Mesendoderm (in vitro differentiated cells): Measurements from ENCODE around the gene ATXN7L2.

Experiments
- DNase-seq: peaks from one replicate; pipeline ENCODE4 v3.0.0; 2013
- H2AK5ac ChIP-seq: 2 replicates; pipeline ENCODE4 v1.6.1; 2013; ENCODE audit warnings: low read length, inconsistent platforms
- H2BK120ac ChIP-seq: 2 replicates; pipeline ENCODE4 v1.6.1; 2013; ENCODE audit warnings: low read depth, mild to moderate bottlenecking, low read length, moderate library complexity, mixed read lengths
- H2BK15ac ChIP-seq: replicated peaks from 2 replicates; pipeline ENCODE4 v1.6.1; 2013; ENCODE audit warnings: low read depth, mild to moderate bottlenecking, moderate library complexity
- H2BK5ac ChIP-seq: 2 replicates; pipeline ENCODE4 v1.6.1; 2013; ENCODE audit warnings: low read length, inconsistent platforms
- H3K18ac ChIP-seq: 2 replicates; pipeline ENCODE4 v1.6.1; 2013; ENCODE audit warnings: mild to moderate bottlenecking, low read length, mixed read lengths
- H3K23ac ChIP-seq: one replicate; pipeline ENCODE4 v1.6.1; 2013; ENCODE audit warnings: low read length
- H3K27ac ChIP-seq: 2 replicates; pipeline ENCODE4 v1.5.1; 2013; ENCODE audit warnings: low read depth, mild to moderate bottlenecking, inconsistent platforms, low read length, moderate library complexity
- H3K27me3 ChIP-seq: 2 replicates; pipeline ENCODE4 v1.6.1; 2013; ENCODE audit warnings: low read length, control low read depth, mild to moderate bottlenecking, inconsistent platforms; ENCODE audit not compliant: insufficient read depth, poor library complexity
- H3K36me3 ChIP-seq: 2 replicates; pipeline ENCODE4 v1.6.1; 2013; ENCODE audit warnings: low read length, inconsistent platforms; ENCODE audit not compliant: control insufficient read depth, insufficient read depth
- H3K4ac ChIP-seq: one replicate; pipeline ENCODE4 v1.6.1; 2013; ENCODE audit warnings: low read depth, mild to moderate bottlenecking, low read length, moderate library complexity
- H3K4me1 ChIP-seq: 2 replicates; pipeline ENCODE4 v1.6.1; 2013; ENCODE audit warnings: low read depth, low read length, inconsistent platforms; ENCODE audit not compliant: control insufficient read depth
- H3K4me2 ChIP-seq: 2 replicates; pipeline ENCODE4 v1.6.1; 2013; ENCODE audit warnings: low read length
- H3K4me3 ChIP-seq: 2 replicates; pipeline ENCODE4 v1.5.1; 2013; ENCODE audit warnings: mild to moderate bottlenecking, low read length
- H3K56ac ChIP-seq: one replicate; pipeline ENCODE4 v1.6.1; 2013; ENCODE audit warnings: low read length
- H3K79me1 ChIP-seq: 2 replicates; pipeline ENCODE4 v1.6.1; 2013; ENCODE audit warnings: low read length, inconsistent platforms
- H3K79me2 ChIP-seq: 2 replicates; pipeline ENCODE4 v1.6.1; 2013; ENCODE audit warnings: mild to moderate bottlenecking, low read length; ENCODE audit not compliant: control insufficient read depth, insufficient read depth
- H3K9ac ChIP-seq: 2 replicates; pipeline ENCODE4 v1.6.1; 2013; ENCODE audit warnings: low read length, inconsistent platforms
- H4K5ac ChIP-seq: one replicate; pipeline ENCODE4 v1.6.1; 2013; ENCODE audit warnings: low read length
- H4K8ac ChIP-seq: one replicate; pipeline ENCODE4 v1.6.1; 2013; ENCODE audit warnings: low read depth, mild to moderate bottlenecking, control low read depth, low read length, moderate library complexity
- WGBS: extraction: QIAGEN DNeasy Blood & Tissue Kit; methylation state at CpG from one replicate; pipeline ENCODE4 v1.1.7; 2013; ENCODE audit warnings: low lambda C conversion rate, missing lambda C conversion rate; ENCODE audit not compliant: insufficient coverage; ENCODE audit errors: extremely low coverage; 5-methylcytosine and 5-hydroxymethylcytosine counted together

ATXN7L2 gene

DNA sequence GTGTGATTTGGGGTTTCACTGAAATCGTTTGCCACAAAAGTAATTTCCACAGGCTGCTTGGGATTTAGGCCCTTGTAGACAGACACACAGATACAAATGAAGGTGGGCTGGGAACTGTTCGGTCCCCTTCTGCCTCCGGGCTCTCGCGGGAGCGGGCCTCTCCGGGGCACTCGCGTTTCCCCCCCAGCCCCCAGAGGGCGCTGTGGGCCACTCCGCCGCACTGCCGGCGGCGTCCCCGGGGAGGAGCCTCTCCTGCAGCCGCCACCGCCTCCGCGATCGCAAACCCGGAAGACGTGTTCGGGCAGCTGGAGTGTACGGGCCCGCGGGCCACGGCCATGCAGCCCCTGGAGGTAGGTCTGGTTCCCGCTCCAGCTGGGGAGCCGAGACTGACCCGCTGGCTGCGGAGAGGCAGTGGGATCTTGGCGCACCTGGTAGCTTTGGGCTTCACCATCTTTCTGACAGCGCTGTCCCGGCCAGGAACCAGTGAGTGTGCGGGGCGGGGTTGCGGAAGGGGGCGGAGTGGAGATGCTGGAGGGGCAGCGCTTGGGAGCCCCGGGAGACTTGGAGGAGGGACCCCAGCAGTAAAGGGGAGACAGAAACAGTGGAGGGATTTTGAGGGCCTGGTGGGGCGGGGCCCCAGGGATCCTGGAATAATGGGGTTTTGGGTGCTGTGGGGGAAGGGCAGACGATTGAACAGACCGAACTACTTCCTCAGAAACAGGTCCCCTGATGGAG lies 10.3 kb downstream of the ATXN7L2 start, which contains the start of gene CYB561D1:
Gene CYB561D1 (plus strand): TSS at position 290 of the 735 bp plus-strand sequence. CDS start 46 bp downstream, at position 336.
- no peak within 1 kb of the TSS for H4K5ac ChIP-seq
- peak within 1 kb of the TSS; percentile 49 for H3K27ac ChIP-seq
- peaks cover 2% of the 10 kb centered on the region for H3K79me1 ChIP-seq
- H3K4me1 ChIP-seq = no peaks in the 10 kb centered on the region
- WGBS = no CpG with 5 or more reads among the region's 44 CpGs
- H3K36me3 ChIP-seq = no peaks in the 10 kb centered on the region
- H3K9ac ChIP-seq = peak within 1 kb of the TSS; percentile 90
- H3K27me3 ChIP-seq = no peaks in the 10 kb centered on the region
- DNase-seq = peak; percentile 90
- peak within 1 kb of the TSS; percentile 71 for H3K4me2 ChIP-seq
- no peak within 1 kb of the TSS for H2BK120ac ChIP-seq
- H3K23ac ChIP-seq = no peak within 1 kb of the TSS
- H2AK5ac ChIP-seq = no peak within 1 kb of the TSS
- H3K56ac ChIP-seq = peak within 1 kb of the TSS; percentile 97
- no peaks in the 10 kb centered on the region for H3K79me2 ChIP-seq
- no peak within 1 kb of the TSS for H3K18ac ChIP-seq
- H2BK15ac ChIP-seq = no peak within 1 kb of the TSS
- H2BK5ac ChIP-seq = no peak within 1 kb of the TSS
- H3K4ac ChIP-seq = no peak within 1 kb of the TSS
- peak within 1 kb of the TSS; percentile 97 for H3K4me3 ChIP-seq
- H4K8ac ChIP-seq = no peak within 1 kb of the TSS

- H3K79me2 ChIP-seq = no peaks in the 10 kb centered on the region
- no peak overlapping the region for H2AK5ac ChIP-seq
- H3K18ac ChIP-seq = no peak overlapping the region
- no peak overlapping the region for H3K27ac ChIP-seq
- H2BK5ac ChIP-seq = no peak overlapping the region
- no peak overlapping the region for H3K9ac ChIP-seq
- no peak overlapping the region for H3K56ac ChIP-seq
- no peaks in the 10 kb centered on the region for H3K4me1 ChIP-seq
- DNase-seq = no peak
- no peaks in the 10 kb centered on the region for H3K27me3 ChIP-seq
- no peak overlapping the region for H3K4me2 ChIP-seq
- no peak overlapping the region for H2BK120ac ChIP-seq
- no peak overlapping the region for H3K4me3 ChIP-seq
- H3K4ac ChIP-seq = no peak overlapping the region
- WGBS = no CpG with 5 or more reads among the region's 7 CpGs
- no peak overlapping the region for H2BK15ac ChIP-seq
- no peak overlapping the region for H4K8ac ChIP-seq
- H3K79me1 ChIP-seq = peaks cover 2% of the 10 kb centered on the region
- H3K23ac ChIP-seq = no peak overlapping the region
- no peaks in the 10 kb centered on the region for H3K36me3 ChIP-seq
- H4K5ac ChIP-seq = no peak overlapping the region
Observed at GRCh38 chr1:109495738-109496137, 12.0 kb downstream of the ATXN7L2 start.

GRCh38 chr1:109497449-109498160 lies 13.9 kb downstream of the ATXN7L2 start:
- H2BK15ac ChIP-seq = no peak overlapping the region
- H3K4ac ChIP-seq = no peak overlapping the region
- H3K27me3 ChIP-seq = no peaks in the 10 kb centered on the region
- no peaks in the 10 kb centered on the region for H3K36me3 ChIP-seq
- H3K79me1 ChIP-seq = peaks cover 2% of the 10 kb centered on the region
- no peak overlapping the region for H3K27ac ChIP-seq
- no peaks in the 10 kb centered on the region for H3K79me2 ChIP-seq
- H3K23ac ChIP-seq = no peak overlapping the region
- H3K9ac ChIP-seq = no peak overlapping the region
- no peak overlapping the region for H3K56ac ChIP-seq
- no peak overlapping the region for H3K18ac ChIP-seq
- no peak overlapping the region for H4K5ac ChIP-seq
- no peak overlapping the region for H3K4me2 ChIP-seq
- WGBS = no CpG with 5 or more reads among the region's 9 CpGs
- no peak overlapping the region for H2BK120ac ChIP-seq
- H4K8ac ChIP-seq = no peak overlapping the region
- no peak overlapping the region for H2BK5ac ChIP-seq
- peaks cover 2% of the 10 kb centered on the region for H3K4me1 ChIP-seq
- DNase-seq = peak; percentile 70
- no peak overlapping the region for H2AK5ac ChIP-seq
- no peak overlapping the region for H3K4me3 ChIP-seq

GRCh38 chr1:109498161-109498801 lies 14.6 kb downstream of the ATXN7L2 start:
- no peak overlapping the region for H2BK5ac ChIP-seq
- no peak overlapping the region for H3K4me2 ChIP-seq
- H2BK15ac ChIP-seq = no peak overlapping the region
- H3K79me2 ChIP-seq = no peaks in the 10 kb centered on the region
- H4K5ac ChIP-seq = no peak overlapping the region
- no peaks in the 10 kb centered on the region for H3K36me3 ChIP-seq
- peaks cover 2% of the 10 kb centered on the region for H3K79me1 ChIP-seq
- no peak overlapping the region for H3K27ac ChIP-seq
- H3K4me3 ChIP-seq = no peak overlapping the region
- no CpG with 5 or more reads among the region's 12 CpGs for WGBS
- H3K18ac ChIP-seq = no peak overlapping the region
- H3K23ac ChIP-seq = no peak overlapping the region
- peak; percentile 74 for DNase-seq
- H4K8ac ChIP-seq = no peak overlapping the region
- H3K27me3 ChIP-seq = no peaks in the 10 kb centered on the region
- H3K9ac ChIP-seq = no peak overlapping the region
- no peak overlapping the region for H2AK5ac ChIP-seq
- H2BK120ac ChIP-seq = no peak overlapping the region
- H3K56ac ChIP-seq = no peak overlapping the region
- H3K4me1 ChIP-seq = peaks cover 2% of the 10 kb centered on the region
- no peak overlapping the region for H3K4ac ChIP-seq

DNA sequence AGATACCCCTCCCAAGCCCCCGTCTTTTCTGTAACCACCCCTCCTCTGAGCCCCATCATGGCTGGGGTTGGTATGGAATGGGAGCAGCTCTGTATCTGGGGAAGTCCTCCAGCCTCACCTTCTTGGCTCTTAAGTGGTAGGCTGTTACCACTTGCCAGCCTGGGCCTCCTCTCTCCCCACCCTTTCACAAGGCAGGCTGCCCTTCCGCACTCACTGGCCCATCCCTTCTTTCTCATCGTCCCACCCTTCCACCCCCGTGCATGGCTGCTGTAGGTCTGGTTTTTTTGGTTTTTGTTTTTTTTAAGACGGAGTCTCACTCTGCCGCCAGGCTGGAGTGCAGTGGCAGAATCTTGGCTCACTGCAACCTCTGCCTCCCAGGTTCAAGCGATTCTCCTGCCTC lies 15.4 kb downstream of the ATXN7L2 start:
- Histone ChIP-seq H3K9ac (no peak overlapping the region), H4K8ac (no peak overlapping the region), H2BK5ac (no peak overlapping the region), H3K79me1 (peaks cover 2% of the 10 kb centered on the region), H2BK120ac (no peak overlapping the region), H3K4me1 (peaks cover 2% of the 10 kb centered on the region), H3K4ac (no peak overlapping the region), H3K4me2 (no peak overlapping the region), H3K79me2 (no peaks in the 10 kb centered on the region), H2AK5ac (no peak overlapping the region), H3K18ac (no peak overlapping the region), H3K27me3 (no peaks in the 10 kb centered on the region), H2BK15ac (no peak overlapping the region), H3K23ac (no peak overlapping the region), H4K5ac (no peak overlapping the region), H3K56ac (no peak overlapping the region), H3K36me3 (no peaks in the 10 kb centered on the region), H3K4me3 (no peak overlapping the region), H3K27ac (no peak overlapping the region)
- no peak for DNase-seq
- WGBS = no CpG with 5 or more reads among the region's 7 CpGs
